ENCODE data around the gene INTS13.

Gene INTS13

GRCh38 chr12:26857465-26858176 is 80.2 kb downstream of the INTS13 start:
- no peak overlapping the region for H3K4me3 ChIP-seq (ENCODE audit: low read depth, low read length)
- ChIA-PET POLR2A (no interaction called here), CTCF (interaction anchor here (0.7 to 4.4 kb wide), 5 partner anchors 10 to 157 kb away, joined by 3 to 23 read pairs (median 14); partner anchors contain the start of gene TM7SF3)
- no peak for DNase-seq (ENCODE audit: low read depth, low spot score)
- TF ChIP-seq, protein P1, sequence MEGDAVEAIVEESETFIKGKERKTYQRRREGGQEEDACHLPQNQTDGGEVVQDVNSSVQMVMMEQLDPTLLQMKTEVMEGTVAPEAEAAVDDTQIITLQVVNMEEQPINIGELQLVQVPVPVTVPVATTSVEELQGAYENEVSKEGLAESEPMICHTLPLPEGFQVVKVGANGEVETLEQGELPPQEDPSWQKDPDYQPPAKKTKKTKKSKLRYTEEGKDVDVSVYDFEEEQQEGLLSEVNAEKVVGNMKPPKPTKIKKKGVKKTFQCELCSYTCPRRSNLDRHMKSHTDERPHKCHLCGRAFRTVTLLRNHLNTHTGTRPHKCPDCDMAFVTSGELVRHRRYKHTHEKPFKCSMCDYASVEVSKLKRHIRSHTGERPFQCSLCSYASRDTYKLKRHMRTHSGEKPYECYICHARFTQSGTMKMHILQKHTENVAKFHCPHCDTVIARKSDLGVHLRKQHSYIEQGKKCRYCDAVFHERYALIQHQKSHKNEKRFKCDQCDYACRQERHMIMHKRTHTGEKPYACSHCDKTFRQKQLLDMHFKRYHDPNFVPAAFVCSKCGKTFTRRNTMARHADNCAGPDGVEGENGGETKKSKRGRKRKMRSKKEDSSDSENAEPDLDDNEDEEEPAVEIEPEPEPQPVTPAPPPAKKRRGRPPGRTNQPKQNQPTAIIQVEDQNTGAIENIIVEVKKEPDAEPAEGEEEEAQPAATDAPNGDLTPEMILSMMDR (IDR thresholded peaks at IDR 0.05; ENCODE audit: insufficient read depth, low read length, missing control alignments), result no peak

GRCh38 chr12:26855337-26855736 is 82.4 kb downstream of the INTS13 start:
- TF ChIP-seq, protein P1 (IDR thresholded peaks at IDR 0.05; ENCODE audit: insufficient read depth, low read length, missing control alignments), result no peak
- DNase-seq (ENCODE audit: low read depth, low spot score), result no peak
- POLR2A ChIA-PET, result no interaction called here
- H3K4me3 ChIP-seq (ENCODE audit: low read depth, low read length), result no peak overlapping the region
- CTCF ChIA-PET, result interaction anchor here (0.7 to 4.4 kb wide), 6 partner anchors 8 to 450 kb away, joined by 4 to 19 read pairs (median 9); partner anchors contain the start of gene TM7SF3

Data from AG04449 (cell line).